HL-60/S4 treated with retinoic acid at 250 ng/mL for 4 days and 3 days (cell line): Measurements from ENCODE around the gene KRT85.

ENCODE experiments used
- in situ Hi-C: fragments of 300-500 bp; cut with MboI; formaldehyde crosslinking; loops from 2 replicates; pipeline ENCODE4 v1.7.0; 2022; ENCODE audit warnings: low sequenced_read_pairs

KRT85 gene

GRCh38 chr12:52395761-52396434, 28.6 kb upstream of the KRT85 start:
- in situ Hi-C loops = loop anchor here (25.0 kb wide), 2 partner anchors 466 to 591 kb away; no protein-coding TSS in a partner anchor

GRCh38 chr12:52394836-52395405, 27.6 kb upstream of the KRT85 start:
- in situ Hi-C loops = loop anchor here (25.0 kb wide), 2 partner anchors 467 to 592 kb away; no protein-coding TSS in a partner anchor

GRCh38 chr12:52392465-52393007, 25.3 kb upstream of the KRT85 start:
- in situ Hi-C loops = loop anchor here (25.0 kb wide), 2 partner anchors 470 to 595 kb away; no protein-coding TSS in a partner anchor

GRCh38 chr12:52391618-52392002, 24.3 kb upstream of the KRT85 start:
- in situ Hi-C loops = loop anchor here (25.0 kb wide), 2 partner anchors 471 to 596 kb away; no protein-coding TSS in a partner anchor

GRCh38 chr12:52390739-52391617, 23.7 kb upstream of the KRT85 start:
- in situ Hi-C loops = loop anchor here (25.0 kb wide), 2 partner anchors 471 to 596 kb away; no protein-coding TSS in a partner anchor

- in situ Hi-C loops = loop anchor here (25.0 kb wide), 2 partner anchors 473 to 598 kb away; no protein-coding TSS in a partner anchor
Measured at GRCh38 chr12:52389313-52390207, 22.3 kb upstream of the KRT85 start.

- in situ Hi-C loops = loop anchor here (25.0 kb wide), 2 partner anchors 474 to 599 kb away; no protein-coding TSS in a partner anchor
Measured at GRCh38 chr12:52387859-52388258, 20.6 kb upstream of the KRT85 start.

GRCh38 chr12:52385226-52385702, 18.0 kb upstream of the KRT85 start, which contains the start of gene KRT84:
KRT84 (minus strand) TSS chr12:52385652; CDS start chr12:52385585, 67 bp downstream.
- in situ Hi-C loops = loop anchor here (25.0 kb wide), 2 partner anchors 477 to 602 kb away; no protein-coding TSS in a partner anchor

GRCh38 chr12:52383331-52383730, 16.1 kb upstream of the KRT85 start:
- in situ Hi-C loops = loop anchor here (25.0 kb wide), 2 partner anchors 479 to 604 kb away; no protein-coding TSS in a partner anchor

- in situ Hi-C loops = loop anchor here (25.0 kb wide), 2 partner anchors 479 to 604 kb away; no protein-coding TSS in a partner anchor
Measured at GRCh38 chr12:52382854-52383253, 15.6 kb upstream of the KRT85 start.

- in situ Hi-C loops = loop anchor here (25.0 kb wide), 2 partner anchors 481 to 606 kb away; no protein-coding TSS in a partner anchor
Measured at GRCh38 chr12:52381206-52381605, 13.9 kb upstream of the KRT85 start.

- in situ Hi-C loops = loop anchor here (25.0 kb wide), 2 partner anchors 482 to 607 kb away; no protein-coding TSS in a partner anchor
Measured at GRCh38 chr12:52380271-52380694, 13.0 kb upstream of the KRT85 start.

- in situ Hi-C loops = loop anchor here (25.0 kb wide), 2 partner anchors 483 to 608 kb away; no protein-coding TSS in a partner anchor
Measured at GRCh38 chr12:52379536-52379935, 12.3 kb upstream of the KRT85 start.

GRCh38 chr12:52378091-52378490, 10.8 kb upstream of the KRT85 start:
- in situ Hi-C loops = loop anchor here (25.0 kb wide), 2 partner anchors 484 to 609 kb away; no protein-coding TSS in a partner anchor

- in situ Hi-C loops = loop anchor here (25.0 kb wide), 2 partner anchors 485 to 610 kb away; no protein-coding TSS in a partner anchor
Measured at GRCh38 chr12:52377266-52377665, 10.0 kb upstream of the KRT85 start.

- in situ Hi-C loops = no loop called here
Measured at GRCh38 chr12:52372216-52373154, 5.2 kb upstream of the KRT85 start.

GRCh38 chr12:52371716-52372115, 4.4 kb upstream of the KRT85 start:
- in situ Hi-C loops = no loop called here
